Activated naive CD4-positive, alpha-beta T cell treated with anti-CD3 and anti-CD28 coated beads, Interleukin-2, amount 50 U/mL, for 72 hours (primary cell): ENCODE measurements around the gene TPRA1. TPM values are rescaled to one million over a fixed set of nuclear protein-coding genes. Genes with fewer than 3 reads are reported as not detected.

Experiments used
- ATAC-seq, 2 donors: fragments of 150-1000 bp; cut with Tn5 transposase; 2 replicates each; pipeline ENCODE4 v1.10.0; 2021; ENCODE audit warnings: mild to moderate bottlenecking in 2 of 2, moderate library complexity in 2 of 2
- DNase-seq, 2 donors: peaks; one replicate each; pipeline ENCODE4 v3.0.0; 2021 to 2022; ENCODE audit warnings: low spot score in 2 of 2
- H3K27ac Mint-ChIP-seq, 2 donors: one replicate each; pipeline ENCODE4 v1.8.0; 2022; ENCODE audit warnings: mild to moderate bottlenecking in 2 of 2, mixed read lengths in 2 of 2
- H3K36me3 Mint-ChIP-seq, 2 donors: one replicate each; pipeline ENCODE4 v1.8.0; 2022; ENCODE audit warnings: mixed read lengths in 2 of 2
- H3K9me3 Mint-ChIP-seq, 2 donors: one replicate each; pipeline ENCODE4 v1.8.0; 2022; ENCODE audit warnings: mixed read lengths in 2 of 2
- total RNA-seq, 2 donors: library from RNA; stranded (reverse); gene quantifications; one replicate each; pipeline ENCODE4 v1.2.3, GENCODE V29; 2022

Gene TPRA1
- total RNA-seq = 10 to 100 TPM; 26.0 to 31.3 TPM

DNA sequence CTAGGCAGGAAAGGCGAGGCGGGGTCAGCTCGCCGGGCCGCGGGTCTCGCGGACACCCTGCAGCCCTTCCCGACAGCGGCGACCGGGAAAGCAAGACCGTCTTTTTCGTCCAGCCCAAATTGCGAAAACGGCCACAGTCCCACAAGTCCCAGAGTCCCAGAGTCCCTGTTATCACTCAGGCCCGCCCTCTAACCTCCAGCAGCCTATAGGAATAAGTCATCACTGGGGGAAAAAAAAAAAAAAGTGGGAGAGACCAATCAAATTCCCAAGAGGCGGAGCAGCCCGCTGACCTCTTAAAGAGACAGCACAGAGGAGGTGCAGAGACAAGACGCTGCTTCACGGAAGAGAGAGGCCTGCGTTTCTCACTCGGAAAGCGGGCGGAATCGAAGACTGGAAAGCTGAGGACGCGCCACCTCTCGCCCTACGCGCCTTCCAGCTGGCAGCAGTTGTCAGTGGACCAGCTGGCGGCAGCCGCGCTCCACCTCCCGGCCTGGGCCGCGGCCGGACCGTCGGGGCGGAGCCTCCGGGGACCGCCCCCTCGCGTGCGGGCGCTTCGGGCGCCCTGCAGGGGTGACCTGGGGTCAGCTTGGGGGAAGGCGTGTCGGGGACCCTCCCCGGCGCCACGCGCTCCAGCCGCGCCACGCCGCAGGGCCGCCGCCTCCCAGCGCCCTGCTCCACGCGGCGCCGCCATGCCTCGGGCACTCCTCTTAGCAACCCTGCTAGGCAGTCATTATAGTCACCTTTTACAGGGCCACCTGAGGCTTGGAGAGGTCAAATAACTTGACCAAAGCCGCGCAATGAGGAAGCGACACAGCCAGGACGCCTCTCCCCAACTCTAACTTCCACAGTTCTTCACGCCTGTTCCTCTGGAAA lies at the start of gene TPRA1:
TPRA1 (minus strand) TSS at position 141 of the 873 bp plus-strand sequence. CDS start 10,587 bp downstream, outside the sequence.
- ATAC-seq (peak; percentile 84 to 91), DNase-seq (peak; percentile 73 to 92)
- H3K9me3 Mint-ChIP-seq = no peaks in the 10 kb centered on the region
- peaks cover 0 to 5% of the 10 kb centered on the region in 2 donors for H3K36me3 Mint-ChIP-seq
- H3K27ac Mint-ChIP-seq = peak within 1 kb of the TSS; percentile 97 to 99

DNA sequence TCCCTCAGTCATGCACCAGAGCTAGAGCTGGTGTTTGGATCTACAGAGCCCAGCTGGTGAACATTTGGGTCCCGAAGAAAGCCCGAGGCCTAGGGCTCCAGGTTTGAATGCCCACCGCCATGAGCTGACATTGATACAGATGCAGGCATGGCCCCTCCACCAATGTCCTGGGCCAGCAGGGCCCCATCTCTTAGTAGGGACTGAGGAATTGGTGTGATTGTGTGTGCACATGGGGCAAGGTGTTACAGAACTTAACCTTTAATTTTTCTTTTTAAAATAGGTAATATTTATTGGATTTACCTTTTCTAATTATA lies 49.5 kb upstream of the TPRA1 start:
- Mint-ChIP-seq H3K36me3 (no peaks in the 10 kb centered on the region), H3K9me3 (no peaks in the 10 kb centered on the region), H3K27ac (no peak overlapping the region)
- ATAC-seq = no peak
- peak in 1 of 2 donors; percentile 7 for DNase-seq

DNA sequence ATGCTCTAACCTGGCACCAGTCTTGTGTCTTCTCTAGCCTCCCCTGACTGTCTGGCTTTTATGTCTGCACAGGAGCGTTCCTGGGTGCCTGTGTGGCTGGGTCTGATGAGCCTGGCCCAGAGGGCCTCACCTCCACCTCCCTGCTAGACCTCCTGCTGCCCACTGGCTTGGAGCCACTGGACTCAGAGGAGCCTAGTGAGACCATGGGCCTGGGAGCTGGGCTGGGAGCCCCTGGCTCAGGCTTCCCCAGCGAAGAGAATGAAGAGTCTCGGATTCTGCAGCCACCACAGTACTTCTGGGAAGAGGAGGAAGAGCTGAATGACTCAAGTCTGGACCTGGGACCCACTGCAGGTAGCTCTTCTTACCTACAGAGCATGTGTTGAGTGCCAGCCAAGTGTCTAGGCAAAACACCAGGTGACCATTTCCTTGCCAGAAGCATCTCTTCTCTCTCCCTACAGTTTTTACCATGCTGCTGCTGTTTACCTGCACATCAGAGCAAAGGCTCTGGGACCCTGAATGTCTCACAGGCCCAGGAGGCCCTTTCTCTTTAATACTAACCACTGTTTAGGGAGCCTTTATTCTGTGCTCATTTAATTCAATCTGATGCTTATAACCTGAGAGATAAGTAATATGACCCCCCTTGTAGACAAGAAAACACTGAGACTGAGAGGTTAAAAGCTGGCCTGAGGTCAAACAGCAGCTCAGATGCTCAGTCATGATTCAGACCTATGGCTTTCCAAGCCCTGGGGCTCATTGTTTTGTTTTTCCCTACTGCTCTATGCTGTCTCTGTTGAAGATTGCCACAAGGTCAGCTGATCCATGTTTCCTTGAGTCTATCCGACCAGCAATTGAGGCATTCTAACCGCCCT lies 48.9 kb upstream of the TPRA1 start:
- Mint-ChIP-seq H3K27ac (peak overlapping the region in 1 of 2 donors; percentile 56), H3K9me3 (no peaks in the 10 kb centered on the region), H3K36me3 (no peaks in the 10 kb centered on the region)
- ATAC-seq = no peak
- peak in 1 of 2 donors; percentile 44 for DNase-seq

DNA sequence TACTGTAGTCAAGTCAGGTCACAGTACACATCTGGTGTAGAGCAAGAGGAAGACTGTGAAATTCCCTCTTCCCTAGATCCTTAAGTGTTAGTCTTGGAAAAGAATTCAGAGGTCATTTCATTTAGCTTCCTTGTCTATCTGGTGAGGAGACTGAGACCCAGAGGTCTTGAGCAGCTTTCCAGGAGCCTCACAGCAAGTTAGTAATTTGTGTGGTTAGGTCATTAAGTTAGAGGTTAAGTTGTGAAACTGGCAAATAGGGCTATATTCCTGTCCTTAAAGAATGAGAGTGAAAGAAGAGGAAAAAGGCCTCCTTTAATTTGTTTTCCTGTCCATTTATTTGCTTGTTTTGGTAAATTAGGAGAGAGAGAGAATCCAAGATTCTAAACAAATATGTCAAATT lies 47.4 kb upstream of the TPRA1 start:
- ATAC-seq (no peak), DNase-seq (no peak)
- Mint-ChIP-seq H3K9me3 (no peaks in the 10 kb centered on the region), H3K36me3 (no peaks in the 10 kb centered on the region), H3K27ac (peak overlapping the region in 1 of 2 donors; percentile 84)

DNA sequence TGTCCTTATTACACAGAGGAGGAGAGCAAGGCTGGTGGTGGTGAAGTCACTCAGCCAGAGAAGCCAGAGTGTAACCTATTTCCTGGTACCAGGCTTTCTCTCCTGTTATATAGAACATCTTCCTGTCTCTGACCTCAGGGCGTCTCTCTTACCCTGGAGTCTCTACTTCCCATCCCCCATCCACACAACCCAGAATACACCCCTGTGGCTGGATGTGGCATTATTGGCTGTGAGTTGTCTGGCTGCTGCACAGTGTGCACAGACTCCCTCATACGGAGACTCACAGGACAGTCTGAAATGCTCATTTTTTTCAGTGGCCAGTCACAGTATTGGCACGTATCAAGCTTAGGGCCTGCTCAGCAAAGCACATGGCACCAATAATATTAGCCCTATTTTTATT lies 47.0 kb upstream of the TPRA1 start:
- no peaks in the 10 kb centered on the region for H3K9me3 Mint-ChIP-seq
- DNase-seq = peak in 1 of 2 donors; percentile 30
- H3K36me3 Mint-ChIP-seq = no peaks in the 10 kb centered on the region
- peak overlapping the region in 1 of 2 donors; percentile 84 for H3K27ac Mint-ChIP-seq
- peak; percentile 72 to 93 for ATAC-seq

DNA sequence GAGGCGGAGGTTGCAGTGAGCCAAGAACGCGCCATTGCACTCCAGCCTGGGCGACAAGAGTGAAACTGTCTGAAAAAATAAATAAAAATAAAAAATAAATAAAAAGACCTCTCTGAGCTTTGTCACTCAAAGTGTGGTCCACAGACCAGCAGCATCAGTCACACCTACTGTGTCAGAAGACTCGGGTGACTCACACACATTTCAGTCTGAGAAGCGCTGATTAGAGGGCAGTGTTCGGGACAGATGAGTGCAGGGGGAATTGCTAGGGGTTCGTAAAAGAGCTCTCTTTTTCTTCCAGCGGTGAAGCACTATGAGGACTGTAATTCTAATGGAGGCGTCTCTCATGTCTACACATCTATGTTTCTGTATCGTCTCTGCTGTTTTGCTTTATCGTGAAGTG lies 44.1 kb upstream of the TPRA1 start:
- Mint-ChIP-seq H3K27ac (no peak overlapping the region), H3K36me3 (no peaks in the 10 kb centered on the region), H3K9me3 (no peaks in the 10 kb centered on the region)
- ATAC-seq (no peak), DNase-seq (peak in 1 of 2 donors; percentile 18)

DNA sequence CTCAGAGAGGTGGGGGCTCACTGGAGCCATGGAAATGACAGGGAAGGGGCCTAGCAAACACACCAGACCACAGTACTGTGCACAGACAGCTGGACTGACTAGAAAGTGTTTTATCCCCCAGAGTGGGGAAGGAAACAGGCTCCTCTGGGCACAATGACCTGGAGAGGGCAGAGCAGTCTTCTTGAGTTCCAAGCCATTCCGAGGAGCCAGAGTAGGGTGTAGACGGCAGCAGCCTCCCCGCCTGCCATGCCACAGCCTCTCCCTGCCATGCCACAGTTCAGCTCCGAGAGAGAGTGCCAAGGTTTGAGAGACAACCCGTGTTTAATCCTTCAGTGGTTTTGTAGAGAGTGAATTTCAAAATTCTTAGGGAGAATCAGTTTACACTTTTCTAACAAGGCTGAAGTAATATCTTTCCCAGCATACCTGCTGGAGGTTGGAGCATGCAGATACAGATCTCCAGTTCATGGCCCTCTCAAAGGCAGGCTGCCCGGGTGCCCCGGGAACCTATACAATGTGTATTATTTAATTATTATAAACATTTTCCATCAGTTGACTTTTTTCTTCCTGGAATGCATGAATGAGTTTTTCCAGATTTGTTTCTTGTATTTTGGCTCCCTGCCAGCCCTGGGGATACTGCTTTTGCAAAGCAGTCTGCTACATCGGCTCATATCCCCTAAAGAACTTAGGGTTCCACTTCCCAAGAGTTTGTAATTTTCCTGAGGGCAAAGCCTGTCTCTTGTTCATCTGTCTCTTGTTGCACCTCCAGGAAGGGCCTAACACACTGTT lies 41.7 kb upstream of the TPRA1 start:
- Mint-ChIP-seq H3K36me3 (peaks cover 0 to 4% of the 10 kb centered on the region in 2 donors), H3K27ac (no peak overlapping the region), H3K9me3 (no peaks in the 10 kb centered on the region)
- ATAC-seq (no peak), DNase-seq (no peak)

DNA sequence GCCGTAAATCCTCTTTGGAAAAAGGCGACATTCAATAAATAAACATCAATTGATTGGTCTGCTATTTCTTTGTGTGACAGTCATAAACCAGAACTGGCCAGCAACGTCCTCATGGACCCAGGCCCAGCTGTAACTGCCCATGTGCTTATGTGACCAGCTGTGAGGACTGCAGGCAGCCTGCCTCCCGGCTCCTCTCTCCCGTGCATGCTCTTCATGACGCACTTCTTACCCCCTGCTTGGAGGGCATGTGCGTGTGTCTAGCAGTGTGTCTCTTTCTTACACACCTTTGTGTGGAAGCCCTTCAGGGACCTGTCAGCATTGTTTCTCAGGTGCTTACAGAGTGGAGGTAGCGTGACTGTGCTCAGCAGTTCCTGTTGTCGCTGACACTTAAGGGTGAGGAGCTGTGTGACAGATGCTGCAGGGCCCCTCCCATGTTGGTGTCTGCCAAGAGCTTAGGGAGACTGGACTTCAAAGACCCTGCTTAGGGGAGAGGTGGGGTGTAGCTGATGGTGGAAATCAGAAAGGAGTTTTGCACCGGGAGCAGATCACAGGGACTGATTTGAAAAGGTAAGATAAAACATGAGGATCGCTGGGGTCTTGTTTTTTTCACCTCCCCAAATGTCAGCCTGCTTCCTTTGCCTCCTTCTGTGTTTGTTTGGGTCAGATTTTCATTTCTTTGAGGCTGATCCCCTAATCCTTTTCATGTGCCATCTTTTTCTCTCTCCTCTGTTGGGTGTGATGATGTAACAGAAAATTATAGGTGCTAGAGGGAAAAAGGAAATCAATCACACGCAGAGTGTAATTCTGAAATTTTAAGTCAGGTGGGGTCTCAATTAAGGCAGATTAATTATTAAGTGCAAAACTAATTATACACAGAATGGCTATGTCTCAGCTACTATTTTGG lies 40.5 kb upstream of the TPRA1 start:
- Mint-ChIP-seq H3K9me3 (no peaks in the 10 kb centered on the region), H3K27ac (peak overlapping the region in 1 of 2 donors; percentile 51), H3K36me3 (peaks cover 0 to 4% of the 10 kb centered on the region in 2 donors)
- DNase-seq (no peak), ATAC-seq (no peak)

DNA sequence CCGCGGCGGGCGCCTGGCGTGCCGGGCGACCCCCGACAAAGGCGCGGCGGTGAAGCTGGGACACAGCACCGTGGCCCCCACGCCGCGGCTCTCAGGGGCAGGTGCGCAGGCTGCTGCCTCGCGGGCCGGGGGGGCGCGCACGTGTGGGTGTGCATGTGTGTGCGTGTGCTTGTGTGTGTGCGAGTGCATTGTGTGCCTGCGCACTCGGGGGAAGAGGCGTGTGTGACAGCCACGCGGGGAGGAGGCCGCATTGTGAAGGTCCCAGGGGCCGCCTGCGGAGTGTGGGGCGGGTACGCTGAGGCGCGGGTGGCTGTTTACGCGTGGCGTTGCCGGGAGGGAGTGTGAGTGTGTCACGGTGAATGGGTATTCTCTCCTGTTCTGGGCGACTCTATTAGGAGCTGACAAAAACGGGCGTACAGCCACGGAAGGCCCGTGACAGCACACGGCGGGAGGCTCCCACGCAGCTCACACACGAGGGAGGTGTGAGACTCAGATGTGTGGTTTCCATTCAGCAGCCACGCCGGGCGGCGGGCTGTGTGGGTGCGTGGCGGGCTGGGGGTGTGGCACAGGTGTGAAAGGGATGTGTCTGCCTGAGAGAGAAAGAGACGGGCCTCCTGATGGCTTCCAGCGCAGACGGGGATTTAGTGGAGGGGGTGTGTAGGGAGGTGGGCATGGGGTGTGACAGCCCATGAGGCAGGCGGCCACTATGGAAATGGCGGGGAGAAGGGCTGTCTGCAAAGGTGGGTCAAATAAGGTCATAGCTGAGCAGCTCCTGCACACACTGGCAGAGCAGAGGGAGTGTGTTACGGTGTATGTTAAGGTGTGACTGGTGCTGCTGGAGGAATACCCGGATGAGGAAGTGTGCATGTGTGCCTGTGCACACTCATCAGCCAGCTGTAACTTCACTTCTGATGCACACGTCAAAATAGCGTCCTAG lies 39.2 kb upstream of the TPRA1 start:
- ATAC-seq (peak; percentile 27 to 63), DNase-seq (no peak)
- Mint-ChIP-seq H3K36me3 (peaks cover 0 to 4% of the 10 kb centered on the region in 2 donors), H3K9me3 (no peaks in the 10 kb centered on the region), H3K27ac (peak overlapping the region in 1 of 2 donors; percentile 30)

DNA sequence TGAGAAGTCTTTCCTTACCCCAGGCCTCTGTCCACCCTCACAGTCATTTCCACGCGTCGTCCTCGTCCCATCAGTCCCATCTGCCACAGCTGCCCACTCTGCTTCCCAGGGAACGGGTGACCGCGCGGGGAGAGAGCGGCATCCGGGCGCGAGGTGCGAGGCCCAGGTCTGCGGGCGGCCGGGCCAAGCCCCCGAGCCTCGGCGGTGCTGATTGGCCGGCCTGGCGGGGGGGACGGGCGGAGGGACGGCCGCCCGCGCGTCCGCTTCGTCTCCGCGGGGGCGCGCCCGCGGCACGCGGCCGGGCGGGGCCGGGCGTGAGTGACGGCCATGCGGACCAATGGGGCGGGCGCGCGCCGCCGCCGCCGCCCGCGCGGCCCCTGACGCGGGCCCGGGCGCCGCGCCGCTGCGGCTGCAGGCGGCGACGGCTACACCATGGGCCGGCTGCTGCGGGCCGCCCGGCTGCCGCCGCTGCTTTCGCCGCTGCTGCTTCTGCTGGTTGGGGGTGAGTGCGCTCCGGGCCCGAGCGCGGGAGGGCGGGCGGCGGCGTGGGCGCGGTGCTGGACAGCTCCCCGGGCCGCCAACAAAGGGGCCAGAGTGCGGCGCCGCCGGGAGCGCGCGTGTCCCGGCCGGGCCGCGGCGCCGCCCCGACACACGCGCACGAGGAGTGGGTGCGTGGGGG lies 38.4 kb upstream of the TPRA1 start, which contains the start of gene PODXL2:
PODXL2 (plus strand) TSS at position 398 of the 679 bp plus-strand sequence; CDS start at position 433, 35 bp downstream.
- H3K9me3 Mint-ChIP-seq = no peaks in the 10 kb centered on the region
- peak; percentile 47 to 69 for ATAC-seq
- peak within 1 kb of the TSS in 1 of 2 donors; percentile 30 for H3K27ac Mint-ChIP-seq
- peaks cover 0 to 4% of the 10 kb centered on the region in 2 donors for H3K36me3 Mint-ChIP-seq
- peak in 1 of 2 donors; percentile 32 for DNase-seq

DNA sequence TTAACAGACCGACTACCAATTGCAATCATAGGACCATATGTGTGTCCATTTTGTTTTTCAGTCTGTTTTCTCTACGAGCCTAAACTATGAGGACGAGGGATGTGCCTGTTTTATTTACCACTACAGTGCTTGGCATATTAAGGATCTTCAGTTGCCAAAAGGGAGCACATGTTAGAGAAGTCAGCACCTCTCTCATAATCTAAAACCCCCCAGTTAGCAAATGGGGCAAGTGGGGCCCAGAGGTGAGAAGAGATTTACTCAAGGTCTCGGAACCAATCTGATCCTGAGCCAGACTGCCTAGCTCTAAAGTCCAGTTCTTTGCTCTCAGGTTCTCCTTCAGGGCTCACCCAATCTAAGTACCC lies 37.9 kb upstream of the TPRA1 start:
- no peak for ATAC-seq
- no peak overlapping the region for H3K27ac Mint-ChIP-seq

DNA sequence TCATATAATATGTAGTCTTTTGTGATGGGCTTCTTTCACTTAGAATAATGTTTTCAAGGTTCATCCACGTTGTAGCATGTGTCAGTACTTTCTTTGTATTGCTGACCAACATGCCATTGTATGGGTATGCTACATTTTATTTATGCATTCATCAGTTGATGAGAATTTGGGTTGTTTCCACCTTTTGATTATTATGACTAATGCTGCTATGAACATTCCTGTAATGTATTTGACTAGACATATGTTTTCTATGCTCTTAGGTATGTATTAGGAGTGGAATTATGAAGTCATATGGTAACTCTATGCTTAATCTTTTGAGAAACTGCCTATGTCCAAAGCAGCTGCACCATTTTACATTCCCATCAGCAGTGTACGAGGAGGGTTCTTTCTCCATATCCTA lies 35.3 kb upstream of the TPRA1 start:
- ATAC-seq = no peak
- Mint-ChIP-seq H3K36me3 (peaks cover 4 to 14% of the 10 kb centered on the region in 2 donors), H3K27ac (no peak overlapping the region), H3K9me3 (no peaks in the 10 kb centered on the region)
- DNase-seq = no peak

More for the DNA sequence above, 37.9 kb upstream of the TPRA1 start:
- Mint-ChIP-seq H3K36me3 (peaks cover 0 to 4% of the 10 kb centered on the region in 2 donors), H3K9me3 (no peaks in the 10 kb centered on the region)
- no peak for DNase-seq

DNA sequence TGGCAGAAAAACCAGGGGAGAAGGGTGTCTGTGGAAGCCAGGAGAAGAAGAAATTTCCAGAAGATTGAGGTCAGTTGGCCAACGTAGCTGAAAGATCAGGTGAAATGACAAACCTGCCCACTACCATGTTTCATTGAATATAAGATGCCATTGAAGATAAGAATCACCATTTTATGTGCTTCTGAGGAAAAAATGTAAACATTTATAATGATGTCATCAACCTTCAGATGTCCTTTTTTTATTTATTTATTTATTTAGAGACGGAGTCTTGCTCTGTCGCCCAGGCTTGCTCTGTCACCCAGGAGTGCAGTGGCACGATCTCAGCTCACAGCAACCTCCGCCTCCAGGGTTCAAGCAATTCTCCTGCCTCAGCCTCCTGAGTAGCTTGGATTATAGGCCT lies 33.5 kb upstream of the TPRA1 start:
- Mint-ChIP-seq H3K9me3 (no peaks in the 10 kb centered on the region), H3K36me3 (peaks cover 7 to 22% of the 10 kb centered on the region in 2 donors), H3K27ac (no peak overlapping the region)
- ATAC-seq (no peak), DNase-seq (no peak)
